Right atrium auricular region (tissue), 2 donors: ENCODE data around the gene PDLIM7. TPM values are rescaled to one million over a fixed set of nuclear protein-coding genes. Genes with fewer than 3 reads are reported as not detected.

Experiments used
- DNase-seq: peaks from one replicate; pipeline ENCODE4 v3.0.0-alpha.2; 2019; ENCODE audit warnings: low spot score
- H3K27ac ChIP-seq, 2 donors: fragments of 200-600 bp; sonication (generic); 1 replicate in 1 of 2; 2 replicates in 1 of 2; pipeline ENCODE4 v1.5.1; 2016 to 2019
- H3K27me3 ChIP-seq, 2 donors: fragments of 200-600 bp; sonication (generic); one replicate each; pipeline versions ENCODE4 v1.5.1 to v1.6.0; 2017 to 2019
- H3K36me3 ChIP-seq: fragments of 200-600 bp; sonication (generic); one replicate; pipeline ENCODE4 v1.5.1; 2016
- H3K4me1 ChIP-seq, 2 donors: fragments of 200-600 bp; sonication (generic); one replicate each; pipeline versions ENCODE4 v1.5.1 to v1.6.0; 2017 to 2019
- H3K4me3 ChIP-seq, 2 donors: fragments of 200-600 bp; sonication (generic); 1 replicate in 1 of 2; 2 replicates in 1 of 2; pipeline ENCODE4 v1.5.1; 2017 to 2019; ENCODE audit warnings: mild to moderate bottlenecking in 1 of 2, moderate library complexity in 1 of 2
- H3K9me3 ChIP-seq, 2 donors: fragments of 200-600 bp; sonication (generic); one replicate each; pipeline ENCODE4 v1.5.1; 2019
- total RNA-seq, 2 donors: library from RNA; depleted of rRNA; stranded (reverse); fragments of >200 nt; gene quantifications; one replicate each; pipeline ENCODE4 v1.1.0, GENCODE V29; 2016
- TF ChIP-seq, protein P1 (sequence below), 2 donors: fragments of 200-600 bp; sonication (generic); IDR thresholded peaks; one replicate each; pipeline ENCODE4 v1.5.1; 2019; ENCODE audit warnings: antibody characterized with exemption in 2 of 2

The PDLIM7 gene
- total RNA-seq, 2 donors from 2014 or later, result 45.8 to 56.0 TPM

DNA sequence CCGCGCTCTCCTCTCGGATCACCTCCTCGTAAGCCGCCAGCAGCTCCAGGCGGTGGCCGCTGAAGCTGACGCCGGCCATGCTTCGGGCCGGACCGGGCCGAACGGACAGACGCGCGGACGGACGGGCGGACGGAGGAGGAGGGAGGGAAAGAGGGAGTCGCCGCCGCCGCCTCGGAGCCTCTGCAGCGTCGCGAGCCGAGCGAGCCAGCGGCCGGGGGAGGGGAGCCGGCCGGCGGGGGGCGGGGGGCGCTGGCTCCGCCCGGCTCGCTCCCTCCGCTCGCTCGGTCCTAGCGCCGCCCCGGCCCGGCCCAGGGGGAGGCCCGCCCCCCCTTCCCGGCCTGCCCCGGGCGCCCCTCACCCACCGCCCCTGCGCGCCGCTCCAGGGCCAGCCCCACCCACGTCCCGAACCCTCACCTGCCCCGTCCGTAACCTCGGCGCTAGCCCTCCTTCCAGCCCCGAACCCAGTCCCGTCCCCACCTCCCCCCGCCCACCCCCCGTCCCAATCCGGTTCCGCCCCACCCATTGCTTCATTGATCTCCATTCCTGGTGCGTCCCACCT lies 23.9 kb downstream of the PDLIM7 start, which contains the start of gene DBN1:
TSS of gene DBN1 (minus strand) at position 192 of the 559 bp plus-strand sequence. CDS start at position 79, 113 bp downstream.
- H3K27ac ChIP-seq, result peak within 1 kb of the TSS; percentile 78 to 84
- DNase-seq, result no peak
- no peaks in the 10 kb centered on the region for H3K36me3 ChIP-seq
- peak within 1 kb of the TSS; percentile 72 to 75 for H3K4me3 ChIP-seq
- TF ChIP-seq, protein P1, sequence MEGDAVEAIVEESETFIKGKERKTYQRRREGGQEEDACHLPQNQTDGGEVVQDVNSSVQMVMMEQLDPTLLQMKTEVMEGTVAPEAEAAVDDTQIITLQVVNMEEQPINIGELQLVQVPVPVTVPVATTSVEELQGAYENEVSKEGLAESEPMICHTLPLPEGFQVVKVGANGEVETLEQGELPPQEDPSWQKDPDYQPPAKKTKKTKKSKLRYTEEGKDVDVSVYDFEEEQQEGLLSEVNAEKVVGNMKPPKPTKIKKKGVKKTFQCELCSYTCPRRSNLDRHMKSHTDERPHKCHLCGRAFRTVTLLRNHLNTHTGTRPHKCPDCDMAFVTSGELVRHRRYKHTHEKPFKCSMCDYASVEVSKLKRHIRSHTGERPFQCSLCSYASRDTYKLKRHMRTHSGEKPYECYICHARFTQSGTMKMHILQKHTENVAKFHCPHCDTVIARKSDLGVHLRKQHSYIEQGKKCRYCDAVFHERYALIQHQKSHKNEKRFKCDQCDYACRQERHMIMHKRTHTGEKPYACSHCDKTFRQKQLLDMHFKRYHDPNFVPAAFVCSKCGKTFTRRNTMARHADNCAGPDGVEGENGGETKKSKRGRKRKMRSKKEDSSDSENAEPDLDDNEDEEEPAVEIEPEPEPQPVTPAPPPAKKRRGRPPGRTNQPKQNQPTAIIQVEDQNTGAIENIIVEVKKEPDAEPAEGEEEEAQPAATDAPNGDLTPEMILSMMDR (IDR thresholded peaks at IDR 0.05), result no peak
- H3K9me3 ChIP-seq, result no peaks in the 10 kb centered on the region
- peaks cover 0 to 5% of the 10 kb centered on the region in 2 donors for H3K27me3 ChIP-seq
- H3K4me1 ChIP-seq, result peaks cover 0 to 63% of the 10 kb centered on the region in 2 donors

DNA sequence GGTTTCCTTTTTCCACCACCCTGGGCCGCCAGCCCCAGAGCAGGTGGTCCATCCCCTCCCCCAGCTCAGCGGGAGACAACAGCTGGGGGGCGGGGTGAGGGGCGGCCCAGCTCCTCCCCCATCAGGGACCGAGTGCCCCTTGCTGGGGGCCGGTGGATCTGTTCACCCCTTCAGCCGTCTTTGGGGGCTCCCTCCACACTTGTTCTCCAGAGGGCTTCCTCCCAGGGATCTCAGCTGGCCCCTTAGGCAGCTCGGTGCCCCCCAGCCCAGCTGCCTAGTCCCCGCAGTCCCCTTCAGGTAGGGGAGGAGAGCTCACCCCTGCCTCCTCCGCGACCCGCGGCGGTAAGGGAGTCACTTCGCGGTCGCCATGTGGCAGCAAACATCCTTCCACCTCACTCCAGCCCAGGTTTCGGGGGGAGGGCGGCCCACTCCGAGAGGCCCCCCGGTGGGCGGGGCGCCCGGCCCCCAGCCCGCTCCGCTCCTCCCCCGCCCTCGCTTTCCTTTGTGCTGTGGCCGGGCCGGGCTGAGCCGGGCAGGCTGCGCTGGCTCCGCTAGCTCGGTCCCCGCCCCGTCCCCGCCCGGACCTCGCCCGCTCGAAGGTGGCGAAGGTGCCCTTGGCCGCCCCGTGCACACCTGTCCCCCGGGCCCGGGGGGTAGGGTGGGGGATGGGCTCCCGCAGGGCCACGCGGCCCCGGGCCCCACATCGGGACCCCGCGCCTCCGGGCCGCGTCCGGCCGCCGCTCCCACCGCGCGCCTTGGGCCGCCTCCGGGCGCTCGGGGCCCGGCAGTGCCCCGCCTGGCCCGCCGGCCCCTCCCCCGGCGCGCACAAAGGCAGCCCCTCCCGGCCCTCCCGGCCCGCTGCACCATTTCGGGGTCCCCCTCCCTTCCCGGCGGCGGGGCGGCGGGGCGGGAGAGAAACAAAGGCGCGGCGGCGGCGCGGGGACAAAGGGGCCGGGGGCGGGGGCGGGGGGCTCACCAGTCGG lies 24.7 kb downstream of the PDLIM7 start:
- peaks cover 4% of the 10 kb centered on the region for H3K36me3 ChIP-seq
- peak overlapping the region; percentile 72 to 75 for H3K4me3 ChIP-seq
- peaks cover 0 to 5% of the 10 kb centered on the region in 2 donors for H3K27me3 ChIP-seq
- H3K4me1 ChIP-seq, result peaks cover 0 to 55% of the 10 kb centered on the region in 2 donors
- DNase-seq, result no peak
- peak overlapping the region; percentile 78 to 84 for H3K27ac ChIP-seq
- no peaks in the 10 kb centered on the region for H3K9me3 ChIP-seq
- TF ChIP-seq, protein P1 (IDR thresholded peaks at IDR 0.05), result no peak

DNA sequence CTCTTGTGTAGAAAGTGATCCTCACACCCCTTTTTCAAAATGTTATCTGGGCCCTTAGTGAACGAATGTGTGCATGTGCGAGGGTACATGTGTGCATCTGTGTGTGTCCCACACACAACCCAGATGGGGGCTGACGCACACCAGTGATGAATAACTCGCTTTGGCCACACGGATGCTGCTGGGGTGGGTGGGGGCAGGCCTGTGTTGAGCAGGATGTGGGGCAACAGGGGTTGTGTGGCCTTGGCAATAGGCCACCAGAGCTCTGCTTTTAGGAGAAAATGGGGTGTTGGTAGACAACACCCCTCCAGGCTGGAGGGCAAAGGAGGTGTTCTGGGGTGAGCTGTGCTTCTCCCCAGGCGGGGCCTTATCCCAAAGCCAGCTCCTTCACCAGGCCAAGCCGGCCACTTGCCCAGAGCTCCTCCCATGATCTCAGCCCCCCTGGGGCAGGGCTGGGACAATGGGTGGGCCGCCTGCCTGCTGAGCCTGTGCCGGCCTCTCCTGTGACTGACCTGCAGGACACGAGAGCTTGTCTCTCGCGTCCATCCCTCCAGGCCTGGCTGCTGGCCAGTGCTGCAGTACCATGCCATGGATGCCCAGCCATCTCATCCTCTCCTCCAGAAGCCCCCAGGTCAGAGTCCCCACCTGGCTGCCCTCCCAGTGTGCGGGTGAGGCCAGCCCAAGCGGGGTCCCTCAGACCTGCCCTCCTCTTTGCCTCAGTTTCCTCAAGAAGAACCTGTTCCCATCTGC lies 25.6 kb downstream of the PDLIM7 start:
- TF ChIP-seq, protein P1 (IDR thresholded peaks at IDR 0.05), result no peak
- H3K36me3 ChIP-seq, result peaks cover 14% of the 10 kb centered on the region
- peak overlapping the region; percentile 72 to 75 for H3K4me3 ChIP-seq
- peak; percentile 85 for DNase-seq
- no peaks in the 10 kb centered on the region for H3K9me3 ChIP-seq
- H3K4me1 ChIP-seq, result peaks cover 0 to 54% of the 10 kb centered on the region in 2 donors
- H3K27me3 ChIP-seq, result peaks cover 0 to 5% of the 10 kb centered on the region in 2 donors
- peak overlapping the region; percentile 78 to 84 for H3K27ac ChIP-seq

DNA sequence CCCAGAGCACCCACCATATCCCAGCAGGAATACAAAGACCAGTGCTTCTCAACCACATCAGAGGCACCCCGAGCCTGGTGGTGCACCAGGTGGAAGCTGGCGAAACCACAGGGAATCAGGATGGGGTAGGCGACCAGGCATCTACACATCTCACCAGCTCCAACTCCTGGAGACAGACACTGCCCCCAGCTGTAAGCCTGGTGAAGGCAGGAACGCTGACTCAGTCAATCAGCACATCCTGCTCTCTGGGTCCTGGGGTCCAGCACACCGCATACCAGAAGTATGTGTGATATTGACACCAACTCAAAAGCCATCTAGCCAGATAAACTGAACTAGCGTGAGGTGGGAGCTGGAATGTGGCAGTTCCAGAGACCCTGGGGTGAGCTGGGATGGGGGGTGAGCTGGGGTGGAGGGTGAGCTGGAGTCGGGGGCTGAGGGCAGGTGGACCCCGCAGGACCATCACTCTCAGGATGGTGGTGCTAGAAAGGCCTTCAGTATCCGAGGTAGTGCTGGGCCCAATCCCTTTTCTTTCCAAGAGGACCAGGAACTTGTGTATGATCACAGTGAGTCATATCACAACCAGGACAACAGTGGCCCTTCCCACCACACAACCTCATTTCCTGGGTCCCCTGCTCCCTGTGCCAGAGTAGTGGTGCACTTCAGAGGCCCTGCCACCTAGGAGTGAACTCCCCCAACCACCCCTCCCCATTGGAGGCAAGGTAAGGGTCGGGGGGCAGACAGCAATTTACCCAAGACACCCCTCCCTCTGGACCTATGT lies 26.5 kb downstream of the PDLIM7 start:
- Histone ChIP-seq H3K4me3 (peak overlapping the region in 1 of 2 donors; percentile 75), H3K9me3 (no peaks in the 10 kb centered on the region), H3K4me1 (peaks cover 0 to 54% of the 10 kb centered on the region in 2 donors), H3K27ac (peak overlapping the region; percentile 78 to 84), H3K27me3 (peaks cover 0 to 5% of the 10 kb centered on the region in 2 donors), H3K36me3 (peaks cover 22% of the 10 kb centered on the region)
- TF ChIP-seq, protein P1 (IDR thresholded peaks at IDR 0.05), result no peak
- DNase-seq, result no peak
